Ovary (tissue), 3 donors: ENCODE data around the gene AKIRIN1.

Experiments
- EP300 ChIP-seq: sonication (generic); formaldehyde crosslinking; IDR thresholded peaks from one replicate; pipeline ENCODE4 v1.6.1; 2017; ENCODE audit warnings: antibody characterized with exemption
- POLR2A ChIP-seq: fragments of 450-650 bp; IDR thresholded peaks from one replicate; pipeline ENCODE4 v1.6.1; 2017; ENCODE audit warnings: antibody characterized with exemption, mild to moderate bottlenecking, moderate library complexity
- TF ChIP-seq, protein P1 (sequence below), 3 donors: fragments of 450-650 bp in 2 of 3; fragments of 200-600 bp in 1 of 3; IDR thresholded peaks; one replicate each; pipeline versions ENCODE4 v1.5.1 to v1.8.0; 2016 to 2022; ENCODE audit warnings: antibody characterized with exemption in 3 of 3, mild to moderate bottlenecking in 1 of 3
- donor health status: DM: no; HTN: no; CAD: no.

DNA sequence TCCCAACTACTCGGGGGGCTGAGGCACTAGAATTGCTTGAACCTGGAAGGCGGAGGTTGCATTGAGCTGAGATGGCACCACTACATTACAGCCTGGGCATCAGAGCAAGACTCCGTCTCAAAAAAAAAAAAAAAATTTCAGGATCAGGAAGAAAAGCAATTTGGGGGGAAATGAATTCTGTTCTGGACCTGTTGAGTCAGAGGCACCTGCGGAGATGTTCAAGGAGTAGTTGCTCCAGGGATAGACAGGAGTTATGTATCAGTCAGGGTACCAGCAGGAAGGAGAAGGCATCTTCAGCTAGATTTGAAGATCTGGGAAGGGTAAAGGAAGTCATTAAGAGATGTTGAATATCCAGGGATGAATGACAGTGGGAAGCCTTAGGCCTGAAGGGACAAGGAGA, 46.5 kb upstream of the AKIRIN1 start:
- no peak for TF ChIP-seq EP300
- TF ChIP-seq, protein P1, sequence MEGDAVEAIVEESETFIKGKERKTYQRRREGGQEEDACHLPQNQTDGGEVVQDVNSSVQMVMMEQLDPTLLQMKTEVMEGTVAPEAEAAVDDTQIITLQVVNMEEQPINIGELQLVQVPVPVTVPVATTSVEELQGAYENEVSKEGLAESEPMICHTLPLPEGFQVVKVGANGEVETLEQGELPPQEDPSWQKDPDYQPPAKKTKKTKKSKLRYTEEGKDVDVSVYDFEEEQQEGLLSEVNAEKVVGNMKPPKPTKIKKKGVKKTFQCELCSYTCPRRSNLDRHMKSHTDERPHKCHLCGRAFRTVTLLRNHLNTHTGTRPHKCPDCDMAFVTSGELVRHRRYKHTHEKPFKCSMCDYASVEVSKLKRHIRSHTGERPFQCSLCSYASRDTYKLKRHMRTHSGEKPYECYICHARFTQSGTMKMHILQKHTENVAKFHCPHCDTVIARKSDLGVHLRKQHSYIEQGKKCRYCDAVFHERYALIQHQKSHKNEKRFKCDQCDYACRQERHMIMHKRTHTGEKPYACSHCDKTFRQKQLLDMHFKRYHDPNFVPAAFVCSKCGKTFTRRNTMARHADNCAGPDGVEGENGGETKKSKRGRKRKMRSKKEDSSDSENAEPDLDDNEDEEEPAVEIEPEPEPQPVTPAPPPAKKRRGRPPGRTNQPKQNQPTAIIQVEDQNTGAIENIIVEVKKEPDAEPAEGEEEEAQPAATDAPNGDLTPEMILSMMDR (IDR thresholded peaks at IDR 0.05) = no peak
- no peak for TF ChIP-seq POLR2A
